ENCODE results near the gene ATMIN.

The ATMIN gene

DNA sequence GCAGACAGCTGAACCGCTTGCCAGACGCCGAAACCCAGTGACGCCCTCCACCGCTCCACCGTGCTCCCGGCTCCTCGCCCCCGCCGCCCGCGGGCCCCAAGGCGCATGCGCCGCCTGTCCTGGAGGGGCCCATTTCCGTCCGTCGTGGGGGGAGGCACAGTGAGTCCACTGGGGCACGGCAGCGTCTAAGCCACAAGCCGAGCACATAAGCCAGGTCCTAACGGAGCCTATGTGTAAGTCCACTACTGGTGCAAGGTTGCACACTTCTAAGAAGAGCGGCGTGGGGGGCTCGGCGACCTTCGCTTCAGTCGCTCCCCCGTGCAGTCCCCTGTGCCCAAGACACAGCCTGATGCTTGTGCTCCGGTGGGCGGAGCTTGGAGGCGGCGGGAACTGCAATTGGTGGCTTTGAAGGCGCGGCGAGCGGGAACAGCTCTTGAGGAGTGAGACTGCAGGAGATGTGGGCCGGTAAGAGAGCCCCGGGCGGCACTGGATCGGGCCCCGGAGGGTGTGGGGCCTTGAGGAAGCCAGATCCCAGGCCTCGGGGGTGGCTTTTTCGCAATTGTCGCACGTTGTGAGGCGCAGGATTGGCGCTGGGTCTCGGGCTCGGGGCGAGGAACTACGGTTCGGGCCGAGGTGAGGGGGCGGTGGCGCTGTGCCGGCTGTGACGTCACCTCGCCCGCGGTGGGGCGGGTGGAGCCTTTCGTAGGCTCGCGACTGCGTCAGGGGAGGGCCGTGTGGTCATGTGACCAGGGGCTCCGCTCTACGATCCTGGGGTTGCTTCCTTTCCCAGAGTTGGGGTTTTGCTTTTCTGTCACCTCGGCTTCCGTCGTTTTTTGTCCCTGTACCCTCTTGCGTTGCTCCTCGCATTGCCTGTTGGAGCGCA is 28.6 kb upstream of the ATMIN start, which contains the start of the genes CENPN and CMC2:
Gene CENPN (plus strand): TSS at position 402 of the 883 bp plus-strand sequence. CDS start 4,726 bp downstream, outside the sequence.
Gene CMC2 (minus strand): TSS at position 73 of the 883 bp plus-strand sequence. CDS start 9,491 bp downstream, outside the sequence.
- DNase-seq, result peak; percentile 99

- no peak for DNase-seq
Measured at GRCh38 chr16:81008505-81008789, 27.2 kb upstream of the ATMIN start.

- DNase-seq, result no peak
Measured at GRCh38 chr16:81012974-81013373, 22.7 kb upstream of the ATMIN start.

- DNase-seq, result no peak
Measured at GRCh38 chr16:81014672-81015071, 21.0 kb upstream of the ATMIN start.

GRCh38 chr16:81018496-81018895 is 17.1 kb upstream of the ATMIN start:
- no peak for DNase-seq

GRCh38 chr16:81026429-81026828 is 9.2 kb upstream of the ATMIN start:
- no peak for DNase-seq

DNA sequence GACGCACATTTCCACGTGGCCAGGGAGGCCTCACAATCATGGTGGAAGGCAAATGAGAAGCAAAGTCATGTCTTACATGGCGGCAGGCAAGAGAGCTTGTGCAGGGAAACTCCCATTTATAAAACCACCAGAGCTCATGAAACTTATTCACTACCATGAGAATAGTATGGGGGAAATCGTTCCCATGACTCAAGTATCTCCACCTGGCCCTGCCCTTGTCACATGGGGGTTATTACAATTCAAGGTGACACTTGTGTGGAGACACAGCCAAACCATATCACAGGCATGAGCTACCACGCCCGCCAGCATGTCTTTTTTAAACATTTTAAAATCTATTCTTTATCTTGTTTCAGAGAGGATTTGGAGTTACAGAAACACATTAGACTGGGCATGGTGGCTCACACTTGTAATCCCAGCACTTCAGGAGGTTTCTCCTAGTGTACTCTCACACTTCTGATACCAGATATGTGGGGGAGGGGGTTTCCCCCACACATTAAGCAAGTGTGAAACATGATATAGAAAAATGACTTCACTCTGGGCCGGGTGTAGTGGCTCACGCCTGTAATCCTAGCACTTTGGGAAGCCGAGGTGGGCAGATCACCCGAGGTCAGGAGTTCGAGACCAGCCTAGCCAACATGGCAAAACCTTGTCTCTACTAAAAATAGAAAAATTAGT is 5.6 kb upstream of the ATMIN start:
- no peak for DNase-seq

- peak; percentile 41 for DNase-seq
Measured at GRCh38 chr16:81035975-81036750, 521 bp downstream of the ATMIN start.

DNA sequence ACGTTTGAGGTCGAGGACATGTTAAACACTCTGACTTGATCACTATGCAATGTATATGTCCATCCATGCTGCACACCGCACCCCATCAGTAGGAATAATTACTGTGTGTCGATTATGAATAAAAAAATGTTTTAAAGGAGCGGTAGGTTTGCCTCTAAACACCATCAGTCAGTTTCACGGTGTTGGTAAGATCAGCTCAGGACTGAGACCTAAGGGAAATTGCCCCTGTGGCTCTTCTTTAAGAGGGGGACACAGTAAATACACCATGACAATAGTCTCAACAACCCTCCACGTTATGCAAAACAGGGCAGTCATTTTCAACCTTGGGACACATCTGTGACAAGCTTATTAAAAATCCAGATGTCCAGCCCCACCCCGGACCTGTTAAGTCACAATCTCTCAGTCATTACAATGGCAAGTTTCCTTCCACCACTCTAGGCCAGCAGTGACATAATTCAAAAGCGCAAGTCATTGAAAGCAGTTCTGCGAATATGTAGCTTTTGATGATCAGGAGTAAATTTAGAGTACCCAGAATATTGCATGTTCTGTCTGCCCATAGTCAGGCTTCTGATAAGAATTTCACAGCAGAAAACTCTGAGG is 1.2 kb downstream of the ATMIN start:
- peak; percentile 24 for DNase-seq

GRCh38 chr16:81040131-81040530 is 4.5 kb downstream of the ATMIN start:
- no peak for DNase-seq

- no peak for DNase-seq
Measured at GRCh38 chr16:81040842-81041241, 5.2 kb downstream of the ATMIN start.

GRCh38 chr16:81041696-81042095 is 6.1 kb downstream of the ATMIN start:
- DNase-seq, result no peak

GRCh38 chr16:81042821-81043220 is 7.2 kb downstream of the ATMIN start:
- no peak for DNase-seq

DNA sequence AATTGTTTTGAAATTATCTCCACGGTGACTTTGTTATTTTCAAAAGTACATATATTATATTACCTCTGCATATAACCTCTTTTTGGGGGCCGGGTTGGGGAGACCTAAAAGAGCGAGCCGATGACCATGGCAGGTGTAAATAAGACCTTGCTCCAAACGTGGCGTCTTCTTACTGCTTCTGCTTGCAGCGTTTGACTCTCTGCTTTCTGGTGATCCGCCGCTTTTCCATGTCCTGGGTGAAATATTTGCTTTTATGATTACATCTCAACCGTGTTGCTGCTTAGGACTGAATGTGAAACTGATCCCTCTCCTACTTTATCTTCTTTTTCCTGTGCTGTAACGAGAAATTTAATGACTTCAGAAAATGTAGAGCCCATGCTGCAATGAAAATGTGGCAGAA is 18.1 kb downstream of the ATMIN start:
- no peak for DNase-seq

GRCh38 chr16:81060576-81061306 is 25.1 kb downstream of the ATMIN start:
- DNase-seq, result no peak

GRCh38 chr16:81061307-81061640 is 25.6 kb downstream of the ATMIN start:
- no peak for DNase-seq

DNA sequence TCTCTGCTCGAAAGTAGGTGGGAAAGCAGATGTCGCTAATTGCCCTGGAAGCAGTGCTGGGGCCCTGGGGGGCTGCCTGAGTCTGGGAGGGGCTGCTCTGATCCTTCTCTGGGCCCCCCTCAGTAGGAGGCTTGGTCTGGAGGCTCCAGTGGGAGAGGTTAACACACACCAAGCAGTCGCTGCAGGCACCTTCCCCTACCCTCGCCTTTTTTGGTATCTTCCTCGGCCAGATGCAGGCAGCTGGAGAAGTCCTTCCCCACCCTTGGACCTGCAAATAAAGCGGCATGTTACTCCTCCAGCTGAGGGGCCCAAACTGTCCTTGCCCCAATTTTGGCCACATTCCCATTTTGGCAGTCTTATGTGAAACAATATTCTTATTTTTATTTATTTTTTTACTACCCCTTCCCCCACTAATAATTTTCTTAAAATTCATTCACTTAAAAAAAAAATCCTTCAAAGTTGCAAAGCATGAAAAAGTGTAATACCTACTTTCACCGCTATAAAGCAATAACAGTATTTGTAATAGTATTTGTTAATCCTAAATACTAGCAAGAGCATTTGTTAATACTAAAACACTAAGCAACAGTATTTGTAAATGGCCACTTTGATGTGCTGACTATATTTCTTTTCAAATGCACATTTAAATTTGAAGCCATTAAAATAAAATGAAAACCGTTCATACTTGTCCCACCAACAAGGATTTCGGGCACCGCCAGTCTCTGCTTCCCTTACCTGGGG is 26.4 kb downstream of the ATMIN start:
- DNase-seq, result no peak

DNA sequence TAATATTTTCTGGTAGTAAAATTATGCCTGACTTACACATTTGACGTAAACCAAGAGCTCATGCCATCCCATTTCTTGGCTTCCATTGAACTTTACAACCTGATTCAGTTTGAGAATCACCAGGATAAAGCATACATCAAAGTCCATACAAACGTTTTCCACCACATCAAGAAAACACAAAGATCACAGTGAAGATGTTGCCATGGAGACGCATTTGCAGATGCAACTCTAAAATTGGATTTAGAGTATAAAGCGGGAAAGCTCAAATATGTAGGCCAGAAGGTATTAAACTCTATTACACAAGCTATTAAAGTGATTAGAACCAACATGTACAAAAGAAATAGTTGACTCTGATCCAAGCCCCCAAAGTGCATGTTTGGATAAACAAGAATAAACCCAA is 31.0 kb downstream of the ATMIN start:
- DNase-seq, result no peak

GRCh38 chr16:81067166-81067565 is 31.5 kb downstream of the ATMIN start:
- no peak for DNase-seq

DNA sequence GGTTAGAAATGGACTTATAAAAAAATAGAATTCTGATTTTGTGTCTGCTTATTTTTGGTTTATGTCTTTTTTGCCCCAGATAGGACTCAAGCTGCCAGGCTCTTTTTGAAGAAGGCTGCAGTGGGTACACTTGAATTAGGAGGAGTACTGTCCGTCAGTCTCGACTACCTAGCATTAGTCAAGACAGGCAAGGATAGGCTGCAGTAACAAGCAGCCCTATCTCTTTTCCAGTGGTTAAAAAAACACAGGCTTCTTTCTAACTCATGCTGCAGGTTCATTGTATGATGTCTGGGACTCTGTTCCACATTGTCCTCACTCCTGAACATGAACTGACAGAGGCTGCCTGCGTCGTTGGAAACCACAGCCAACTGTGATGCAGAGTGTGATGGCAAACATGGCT is 33.4 kb downstream of the ATMIN start:
- DNase-seq, result no peak

- no peak for DNase-seq
Measured at GRCh38 chr16:81070979-81071378, 35.3 kb downstream of the ATMIN start.

- no peak for DNase-seq
Measured at GRCh38 chr16:81071805-81072204, 36.2 kb downstream of the ATMIN start.
